GM12873 (cell line): ENCODE results near the gene TMEFF2.

Experiments used
- CTCF ChIP-seq: IDR thresholded peaks from 2 replicates; pipeline ENCODE4 v1.5.1; 2012; ENCODE audit warnings: low read depth, mild to moderate bottlenecking, moderate library complexity, low read length, control low read depth; ENCODE audit not compliant: insufficient read depth; ENCODE audit errors: missing control alignments

The TMEFF2 gene

GRCh38 chr2:191930205-191930604 is 264.5 kb downstream of the TMEFF2 start:
- no peak for TF ChIP-seq CTCF

- no peak for TF ChIP-seq CTCF
Observed at GRCh38 chr2:191929288-191929687, 265.4 kb downstream of the TMEFF2 start.

DNA sequence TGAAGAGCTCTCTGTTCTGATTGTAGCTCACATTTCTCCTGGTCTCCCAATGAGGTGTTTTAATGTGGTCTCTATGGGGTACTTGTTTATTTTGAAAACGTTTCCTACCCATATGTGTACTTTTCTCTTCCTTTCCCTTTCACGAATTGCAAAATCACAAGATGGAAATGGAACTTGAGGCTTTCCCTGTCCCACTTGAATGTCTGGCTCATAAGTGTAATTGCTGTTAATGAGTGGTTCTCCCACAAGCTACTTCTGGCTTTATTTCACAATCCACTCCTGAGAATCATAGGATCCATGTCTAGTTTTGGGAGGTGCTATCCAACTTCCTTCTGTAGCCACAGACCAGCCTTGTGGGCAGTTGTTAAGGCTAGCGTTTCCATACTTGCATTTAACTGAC is 266.7 kb downstream of the TMEFF2 start:
- TF ChIP-seq CTCF: no peak

- TF ChIP-seq CTCF: no peak
Observed at GRCh38 chr2:191927319-191927867, 267.3 kb downstream of the TMEFF2 start.

DNA sequence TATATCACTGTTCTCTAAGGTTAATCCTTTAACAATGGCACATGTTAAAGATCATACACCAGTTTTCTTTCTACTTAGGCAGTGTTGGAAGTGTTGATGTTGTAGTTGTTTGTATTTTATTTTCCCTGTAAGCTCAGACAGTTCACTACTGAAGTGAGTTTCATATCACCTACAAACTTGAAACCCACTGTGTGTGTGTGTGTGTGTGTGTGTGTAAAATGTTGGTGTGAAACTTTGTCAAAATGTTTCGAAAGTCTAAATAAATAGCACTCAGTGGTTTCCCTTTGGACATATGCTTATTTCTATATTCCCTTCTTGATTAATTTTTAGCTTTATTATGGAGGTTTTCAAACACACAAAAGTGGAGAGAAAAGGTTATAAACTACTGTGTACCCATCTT is 268.1 kb downstream of the TMEFF2 start:
- TF ChIP-seq CTCF: no peak

DNA sequence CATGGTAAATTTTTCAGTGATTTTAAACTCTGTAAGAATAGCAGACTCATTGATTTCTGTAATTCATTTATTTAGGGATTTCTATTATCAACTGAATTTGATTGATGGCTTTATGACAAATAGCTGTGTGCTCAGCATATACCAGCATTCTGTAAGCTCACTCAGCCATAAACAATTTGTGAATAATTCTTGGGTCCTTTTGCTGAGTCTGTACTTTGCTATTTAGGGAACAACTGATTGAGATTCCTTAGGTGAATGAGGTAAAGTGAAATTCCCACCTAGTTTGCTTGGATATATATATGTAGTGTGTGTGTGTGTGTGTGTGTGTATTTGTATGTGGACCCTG is 271.1 kb downstream of the TMEFF2 start:
- no peak for TF ChIP-seq CTCF

- no peak for TF ChIP-seq CTCF
Observed at GRCh38 chr2:191922736-191923651, 271.7 kb downstream of the TMEFF2 start.
